Dedifferentiated amniotic fluid mesenchymal stem cell (primary cell): ENCODE results near the gene VPS4A.

Experiments
- DNase-seq: peaks from one replicate; pipeline ENCODE4 v3.0.0-alpha.2; 2016; ENCODE audit errors: extremely low spot score

The VPS4A gene

GRCh38 chr16:69366431-69366830, 55.3 kb downstream of the VPS4A start:
- no peak for DNase-seq

GRCh38 chr16:69367980-69368379, 56.8 kb downstream of the VPS4A start:
- DNase-seq = no peak

GRCh38 chr16:69368866-69369265, 57.7 kb downstream of the VPS4A start:
- no peak for DNase-seq

- no peak for DNase-seq
Measured at GRCh38 chr16:69371564-69371963, 60.4 kb downstream of the VPS4A start.

GRCh38 chr16:69373019-69373418, 61.9 kb downstream of the VPS4A start:
- DNase-seq = no peak
